ENCODE results near the gene MBNL1. TPM values are rescaled to one million over a fixed set of nuclear protein-coding genes. Genes with fewer than 3 reads are reported as not detected.

MBNL1 gene
- total RNA-seq, 1 donor: 545 TPM

- Histone ChIP-seq H3K36me3 (ENCODE audit: insufficient read depth, low read length) (peaks cover 3% of the 10 kb centered on the region), H3K9me3 (ENCODE audit: low read depth, low read length) (no peaks in the 10 kb centered on the region), H3K4me1 (ENCODE audit: insufficient read depth, low read length) (peaks cover 42% of the 10 kb centered on the region), H2AFZ (ENCODE audit: low read length) (no peak overlapping the region), H3K79me2 (ENCODE audit: insufficient read depth, low read length) (peaks cover 96% of the 10 kb centered on the region), H3K4me2 (ENCODE audit: insufficient read depth, low read length) (no peak overlapping the region), H3K27me3 (ENCODE audit: insufficient read depth, low read length) (no peaks in the 10 kb centered on the region), H3K27ac (ENCODE audit: low read depth, low read length) (no peak overlapping the region), H4K20me1 (ENCODE audit: insufficient read depth, low read length) (peaks cover 48% of the 10 kb centered on the region), H3K4me3 (ENCODE audit: insufficient read depth, low read length) (no peak overlapping the region)
- TF ChIP-seq CTCF (IDR thresholded peaks at IDR 0.05; ENCODE audit: extremely low read depth, low read depth, low read length): no peak
- DNase-seq (ENCODE audit: insufficient read length, low spot score, missing footprints): no peak
Observed at GRCh38 chr3:152388631-152389030, 119.9 kb downstream of the MBNL1 start.

GRCh38 chr3:152389316-152389934, 120.7 kb downstream of the MBNL1 start:
- H3K79me2 ChIP-seq (ENCODE audit: insufficient read depth, low read length): peaks cover 97% of the 10 kb centered on the region
- peaks cover 51% of the 10 kb centered on the region for H4K20me1 ChIP-seq (ENCODE audit: insufficient read depth, low read length)
- H3K4me3 ChIP-seq (ENCODE audit: insufficient read depth, low read length): no peak overlapping the region
- no peak overlapping the region for H2AFZ ChIP-seq (ENCODE audit: low read length)
- H3K9me3 ChIP-seq (ENCODE audit: low read depth, low read length): no peaks in the 10 kb centered on the region
- no peaks in the 10 kb centered on the region for H3K27me3 ChIP-seq (ENCODE audit: insufficient read depth, low read length)
- no peak for DNase-seq (ENCODE audit: insufficient read length, low spot score, missing footprints)
- no peak for TF ChIP-seq CTCF (IDR thresholded peaks at IDR 0.05; ENCODE audit: extremely low read depth, low read depth, low read length)
- H3K27ac ChIP-seq (ENCODE audit: low read depth, low read length): no peak overlapping the region
- H3K4me1 ChIP-seq (ENCODE audit: insufficient read depth, low read length): peaks cover 35% of the 10 kb centered on the region
- H3K36me3 ChIP-seq (ENCODE audit: insufficient read depth, low read length): peaks cover 3% of the 10 kb centered on the region
- H3K4me2 ChIP-seq (ENCODE audit: insufficient read depth, low read length): no peak overlapping the region

GRCh38 chr3:152390647-152391046, 121.9 kb downstream of the MBNL1 start:
- no peak overlapping the region for H3K27ac ChIP-seq (ENCODE audit: low read depth, low read length)
- no peak overlapping the region for H2AFZ ChIP-seq (ENCODE audit: low read length)
- H3K9me3 ChIP-seq (ENCODE audit: low read depth, low read length): no peaks in the 10 kb centered on the region
- TF ChIP-seq CTCF (IDR thresholded peaks at IDR 0.05; ENCODE audit: extremely low read depth, low read depth, low read length): no peak
- H3K79me2 ChIP-seq (ENCODE audit: insufficient read depth, low read length): peaks cover 97% of the 10 kb centered on the region
- H3K36me3 ChIP-seq (ENCODE audit: insufficient read depth, low read length): peaks cover 3% of the 10 kb centered on the region
- DNase-seq (ENCODE audit: insufficient read length, low spot score, missing footprints): no peak
- H3K4me2 ChIP-seq (ENCODE audit: insufficient read depth, low read length): no peak overlapping the region
- H4K20me1 ChIP-seq (ENCODE audit: insufficient read depth, low read length): peaks cover 45% of the 10 kb centered on the region
- peaks cover 24% of the 10 kb centered on the region for H3K4me1 ChIP-seq (ENCODE audit: insufficient read depth, low read length)
- H3K4me3 ChIP-seq (ENCODE audit: insufficient read depth, low read length): no peak overlapping the region
- no peaks in the 10 kb centered on the region for H3K27me3 ChIP-seq (ENCODE audit: insufficient read depth, low read length)

GRCh38 chr3:152391671-152392070, 122.9 kb downstream of the MBNL1 start:
- peaks cover 43% of the 10 kb centered on the region for H4K20me1 ChIP-seq (ENCODE audit: insufficient read depth, low read length)
- no peaks in the 10 kb centered on the region for H3K9me3 ChIP-seq (ENCODE audit: low read depth, low read length)
- no peak overlapping the region for H3K27ac ChIP-seq (ENCODE audit: low read depth, low read length)
- DNase-seq (ENCODE audit: insufficient read length, low spot score, missing footprints): no peak
- H3K4me2 ChIP-seq (ENCODE audit: insufficient read depth, low read length): no peak overlapping the region
- peaks cover 96% of the 10 kb centered on the region for H3K79me2 ChIP-seq (ENCODE audit: insufficient read depth, low read length)
- H3K4me3 ChIP-seq (ENCODE audit: insufficient read depth, low read length): no peak overlapping the region
- H3K36me3 ChIP-seq (ENCODE audit: insufficient read depth, low read length): peaks cover 3% of the 10 kb centered on the region
- H3K4me1 ChIP-seq (ENCODE audit: insufficient read depth, low read length): peaks cover 16% of the 10 kb centered on the region
- H2AFZ ChIP-seq (ENCODE audit: low read length): no peak overlapping the region
- H3K27me3 ChIP-seq (ENCODE audit: insufficient read depth, low read length): no peaks in the 10 kb centered on the region
- TF ChIP-seq CTCF (IDR thresholded peaks at IDR 0.05; ENCODE audit: extremely low read depth, low read depth, low read length): no peak
